ENCODE results near the gene COA3. TPM values are rescaled to one million over a fixed set of nuclear protein-coding genes. Genes with fewer than 3 reads are reported as not detected.

Gene COA3
- total and polyA plus RNA-seq, 2 donors (not counting 1 experiment from before 2014, with no cell fraction given): 18.5 to 32.1 TPM

- Mint-ChIP-seq H3K27ac (no peak overlapping the region), H3K4me1 (no peaks in the 10 kb centered on the region), H3K9me3 (ENCODE audit: insufficient read depth) (no peaks in the 10 kb centered on the region), H3K27me3 (no peaks in the 10 kb centered on the region), H3K4me3 (no peak overlapping the region)
- ChIA-PET CTCF (interaction anchor here (0.5 to 3.7 kb wide), 4 partner anchors 103 to 351 kb away, joined by 3 to 30 read pairs (median 3); partner anchors contain the start of gene RPL27), POLR2A (interaction anchor here (0.6 to 1.3 kb wide), 3 partner anchors 11 to 638 kb away, joined by 3 to 4 read pairs (median 4); no protein-coding TSS in a partner anchor)
- Histone ChIP-seq H3K4me1 (ENCODE audit: control insufficient read depth in 2 of 2, insufficient read depth in 2 of 2, low read length in 2 of 2) (no peaks in the 10 kb centered on the region), H3K9ac (ENCODE audit: low read length) (no peak overlapping the region), H3K27ac (ENCODE audit: low read length in 2 of 2) (no peak overlapping the region), H4K20me1 (ENCODE audit: control insufficient read depth, insufficient read depth, low read length, poor library complexity, severe bottlenecking) (no peaks in the 10 kb centered on the region), H2AFZ (ENCODE audit: insufficient read depth, low read depth, low read length, poor library complexity, severe bottlenecking) (no peak overlapping the region), H3K36me3 (replicated peaks in 1 of 2; ENCODE audit: control extremely low read depth in 1 of 2, control insufficient read depth in 1 of 2, extremely low read depth in 1 of 2, insufficient read depth in 2 of 2, low read length in 1 of 2) (peaks cover 2 to 54% of the 10 kb centered on the region in 2 experiments), H3K79me2 (ENCODE audit: control insufficient read depth, insufficient read depth, low read length) (no peaks in the 10 kb centered on the region), H3K9me3 (ENCODE audit: control extremely low read depth in 1 of 3, control insufficient read depth in 2 of 3, insufficient read depth in 1 of 3, low read length in 2 of 3) (no peaks in the 10 kb centered on the region), H3K4me2 (replicated peaks; ENCODE audit: low read depth, low read length, poor library complexity, severe bottlenecking) (no peak overlapping the region), H3K4me3 (ENCODE audit: control extremely low read depth in 1 of 5, extremely low read depth in 1 of 5, insufficient read depth in 1 of 5, low read depth in 2 of 5, low read length in 4 of 5) (no peak overlapping the region), H3K27me3 (replicated peaks in 1 of 4; ENCODE audit: control extremely low read depth in 1 of 4, control insufficient read depth in 3 of 4, insufficient read depth in 4 of 4, low read length in 3 of 4) (no peaks in the 10 kb centered on the region)
- intact Hi-C loops (cut with micrococcal nuclease): loop anchor here (10.0 kb wide), 1 partner anchor 90 kb away; no protein-coding TSS in a partner anchor
- no peak for ATAC-seq (ENCODE audit: low read depth)
- no peak for TF ChIP-seq CTCF (IDR thresholded peaks at IDR 0.05)
- no peak for TF ChIP-seq EZH2 (IDR thresholded peaks at IDR 0.05; ENCODE audit: borderline replicate concordance, insufficient read depth, low read depth, low read length, poor library complexity, severe bottlenecking)
- DNase-seq: no peak
- over 99% methylated on average over 19 of the region's 24 CpGs for WGBS (ENCODE audit: insufficient coverage)
Observed at GRCh38 chr17:42844761-42845555, 46.5 kb upstream of the COA3 start.

- no peaks in the 10 kb centered on the region for H3K27me3 ChIP-seq (replicated peaks in 1 of 4; ENCODE audit: control extremely low read depth in 1 of 4, control insufficient read depth in 3 of 4, insufficient read depth in 4 of 4, low read length in 3 of 4)
- no peak within 1 kb of the TSS for H2AFZ ChIP-seq (ENCODE audit: insufficient read depth, low read depth, low read length, poor library complexity, severe bottlenecking)
- CTCF ChIA-PET: interaction anchor here (0.8 to 3.7 kb wide), 5 partner anchors 11 to 495 kb away, joined by 3 to 30 read pairs (median 5); partner anchors contain the start of genes BECN1, PSME3 and RPL27
- no peak for DNase-seq
- no peaks in the 10 kb centered on the region for H4K20me1 ChIP-seq (ENCODE audit: control insufficient read depth, insufficient read depth, low read length, poor library complexity, severe bottlenecking)
- Mint-ChIP-seq H3K9me3 (ENCODE audit: insufficient read depth) (no peaks in the 10 kb centered on the region), H3K4me1 (no peaks in the 10 kb centered on the region), H3K4me3 (no peak within 1 kb of the TSS), H3K27ac (no peak within 1 kb of the TSS), H3K27me3 (no peaks in the 10 kb centered on the region)
- no peaks in the 10 kb centered on the region for H3K79me2 ChIP-seq (ENCODE audit: control insufficient read depth, insufficient read depth, low read length)
- intact Hi-C loops (cut with micrococcal nuclease): loop anchor here (10.0 kb wide), 1 partner anchor 91 kb away; no protein-coding TSS in a partner anchor
- no peak for ATAC-seq (ENCODE audit: low read depth)
- no peak within 1 kb of the TSS for H3K27ac ChIP-seq (ENCODE audit: low read length in 2 of 2)
- H3K4me2 ChIP-seq (replicated peaks; ENCODE audit: low read depth, low read length, poor library complexity, severe bottlenecking): no peak within 1 kb of the TSS
- 72% methylated on average over 4 of the region's 4 CpGs for WGBS (ENCODE audit: insufficient coverage)
- POLR2A ChIA-PET: interaction anchor here (0.6 to 1.3 kb wide), 2 partner anchors 10 to 639 kb away, joined by 3 to 4 read pairs; no protein-coding TSS in a partner anchor
- no peaks in the 10 kb centered on the region for H3K4me1 ChIP-seq (ENCODE audit: control insufficient read depth in 2 of 2, insufficient read depth in 2 of 2, low read length in 2 of 2)
- H3K4me3 ChIP-seq (ENCODE audit: control extremely low read depth in 1 of 5, extremely low read depth in 1 of 5, insufficient read depth in 1 of 5, low read depth in 2 of 5, low read length in 4 of 5): no peak within 1 kb of the TSS
- TF ChIP-seq EZH2 (IDR thresholded peaks at IDR 0.05; ENCODE audit: borderline replicate concordance, insufficient read depth, low read depth, low read length, poor library complexity, severe bottlenecking) (no peak), CTCF (IDR thresholded peaks at IDR 0.05) (no peak)
- no peak within 1 kb of the TSS for H3K9ac ChIP-seq (ENCODE audit: low read length)
- H3K36me3 ChIP-seq (replicated peaks in 1 of 2; ENCODE audit: control extremely low read depth in 1 of 2, control insufficient read depth in 1 of 2, extremely low read depth in 1 of 2, insufficient read depth in 2 of 2, low read length in 1 of 2): peaks cover 4 to 59% of the 10 kb centered on the region in 2 experiments
- no peaks in the 10 kb centered on the region for H3K9me3 ChIP-seq (ENCODE audit: control extremely low read depth in 1 of 3, control insufficient read depth in 2 of 3, insufficient read depth in 1 of 3, low read length in 2 of 3)
Observed at GRCh38 chr17:42844271-42844670, 45.8 kb upstream of the COA3 start, which contains the start of gene AOC2. Gene AOC2, plus strand, starts transcription at chr17:42844580. Its CDS starts 47 bp downstream, at chr17:42844627.
